Measurements from ENCODE around the gene DPT.

DNA sequence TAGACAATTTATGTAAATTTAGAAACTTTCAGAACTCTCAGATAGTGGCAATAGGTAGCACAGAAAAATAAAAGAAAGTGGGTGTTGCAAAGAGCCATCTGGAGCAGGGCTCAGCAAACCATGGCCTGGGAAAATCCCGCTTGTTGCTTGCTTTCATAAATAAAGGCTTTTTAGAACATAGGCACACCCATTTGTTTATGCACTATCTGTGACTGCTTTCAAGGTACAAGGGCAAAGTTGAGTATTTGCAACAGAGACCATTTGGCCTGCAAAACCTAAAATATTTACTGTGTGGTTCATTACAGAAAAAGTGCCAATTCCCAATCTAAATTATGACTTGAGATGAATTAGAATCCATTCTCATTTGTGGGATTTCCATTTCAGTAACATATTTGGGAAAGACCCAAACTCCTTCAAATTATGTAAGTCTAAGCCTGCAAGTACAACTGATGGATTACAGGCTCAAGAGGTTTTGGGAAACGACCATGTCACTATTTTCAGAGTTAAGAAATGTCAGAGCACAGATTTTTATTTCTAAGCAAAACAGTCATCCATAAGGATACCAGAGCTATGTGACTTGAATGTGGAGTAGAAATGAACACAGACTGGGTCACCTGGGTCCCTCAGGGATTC lies 43.5 kb upstream of the DPT start:
- TF ChIP-seq, protein P1, sequence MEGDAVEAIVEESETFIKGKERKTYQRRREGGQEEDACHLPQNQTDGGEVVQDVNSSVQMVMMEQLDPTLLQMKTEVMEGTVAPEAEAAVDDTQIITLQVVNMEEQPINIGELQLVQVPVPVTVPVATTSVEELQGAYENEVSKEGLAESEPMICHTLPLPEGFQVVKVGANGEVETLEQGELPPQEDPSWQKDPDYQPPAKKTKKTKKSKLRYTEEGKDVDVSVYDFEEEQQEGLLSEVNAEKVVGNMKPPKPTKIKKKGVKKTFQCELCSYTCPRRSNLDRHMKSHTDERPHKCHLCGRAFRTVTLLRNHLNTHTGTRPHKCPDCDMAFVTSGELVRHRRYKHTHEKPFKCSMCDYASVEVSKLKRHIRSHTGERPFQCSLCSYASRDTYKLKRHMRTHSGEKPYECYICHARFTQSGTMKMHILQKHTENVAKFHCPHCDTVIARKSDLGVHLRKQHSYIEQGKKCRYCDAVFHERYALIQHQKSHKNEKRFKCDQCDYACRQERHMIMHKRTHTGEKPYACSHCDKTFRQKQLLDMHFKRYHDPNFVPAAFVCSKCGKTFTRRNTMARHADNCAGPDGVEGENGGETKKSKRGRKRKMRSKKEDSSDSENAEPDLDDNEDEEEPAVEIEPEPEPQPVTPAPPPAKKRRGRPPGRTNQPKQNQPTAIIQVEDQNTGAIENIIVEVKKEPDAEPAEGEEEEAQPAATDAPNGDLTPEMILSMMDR (IDR thresholded peaks at IDR 0.05) = no peak
- TF ChIP-seq POLR2A (IDR thresholded peaks at IDR 0.05) = no peak
